ENCODE data around the gene MCF2L2.

Gene MCF2L2

GRCh38 chr3:183163563-183163962 is 264.9 kb downstream of the MCF2L2 start:
- DNase-seq (ENCODE audit: low spot score), result no peak

GRCh38 chr3:183161552-183162336 is 266.7 kb downstream of the MCF2L2 start:
- DNase-seq (ENCODE audit: low spot score), result no peak

GRCh38 chr3:183160616-183161015 is 267.8 kb downstream of the MCF2L2 start:
- DNase-seq (ENCODE audit: low spot score), result no peak

GRCh38 chr3:183159333-183159732 is 269.1 kb downstream of the MCF2L2 start:
- DNase-seq (ENCODE audit: low spot score), result no peak

GRCh38 chr3:183158551-183159006 is 269.8 kb downstream of the MCF2L2 start:
- DNase-seq (ENCODE audit: low spot score), result peak; percentile 13

- no peak for DNase-seq (ENCODE audit: low spot score)
These were observed 270.3 kb downstream of the MCF2L2 start for GRCh38 chr3:183158113-183158512.

GRCh38 chr3:183156266-183156665 is 272.2 kb downstream of the MCF2L2 start:
- DNase-seq (ENCODE audit: low spot score), result no peak

- DNase-seq (ENCODE audit: low spot score), result no peak
These were observed 272.9 kb downstream of the MCF2L2 start for GRCh38 chr3:183155499-183155898.

GRCh38 chr3:183153210-183153950 is 275.0 kb downstream of the MCF2L2 start:
- no peak for DNase-seq (ENCODE audit: low spot score)

GRCh38 chr3:183151821-183152351 is 276.5 kb downstream of the MCF2L2 start:
- no peak for DNase-seq (ENCODE audit: low spot score)

GRCh38 chr3:183151086-183151485 is 277.3 kb downstream of the MCF2L2 start:
- DNase-seq (ENCODE audit: low spot score), result no peak

GRCh38 chr3:183149915-183150750 is 278.3 kb downstream of the MCF2L2 start:
- DNase-seq (ENCODE audit: low spot score), result no peak

GRCh38 chr3:183148056-183148455 is 280.4 kb downstream of the MCF2L2 start:
- no peak for DNase-seq (ENCODE audit: low spot score)

GRCh38 chr3:183144363-183144762 is 284.1 kb downstream of the MCF2L2 start:
- DNase-seq (ENCODE audit: low spot score), result no peak

- DNase-seq (ENCODE audit: low spot score), result no peak
These were observed 286.2 kb downstream of the MCF2L2 start for GRCh38 chr3:183142199-183142598.

- no peak for DNase-seq (ENCODE audit: low spot score)
These were observed 293.6 kb downstream of the MCF2L2 start for GRCh38 chr3:183134844-183135243.

- DNase-seq (ENCODE audit: low spot score), result no peak
These were observed 296.0 kb downstream of the MCF2L2 start for GRCh38 chr3:183132409-183132808.

GRCh38 chr3:183131735-183132134 is 296.7 kb downstream of the MCF2L2 start:
- no peak for DNase-seq (ENCODE audit: low spot score)

GRCh38 chr3:183131186-183131725 is 297.2 kb downstream of the MCF2L2 start:
- no peak for DNase-seq (ENCODE audit: low spot score)

- DNase-seq (ENCODE audit: low spot score), result no peak
These were observed 299.2 kb downstream of the MCF2L2 start for GRCh38 chr3:183129243-183129642.

GRCh38 chr3:183128709-183129108 is 299.7 kb downstream of the MCF2L2 start:
- DNase-seq (ENCODE audit: low spot score), result no peak
